HepG2 (cell line): ENCODE measurements around the gene ANO1. TPM values are rescaled to one million over a fixed set of nuclear protein-coding genes. Genes with fewer than 3 reads are reported as not detected.
A peak's percentile ranks its signal among the peaks of the same experiment; 100 is the strongest.

Source experiments
- ARID2 ChIP-seq: sonication (generic); formaldehyde crosslinking; IDR thresholded peaks from 2 replicates; pipeline ENCODE4 v1.8.1; 2022; ENCODE audit warnings: mild to moderate bottlenecking, missing genetic modification reagents, borderline replicate concordance
- DMAP1 ChIP-seq: IDR thresholded peaks from 2 replicates; pipeline ENCODE4 v1.6.1; 2016
- EED ChIP-seq: sonication (generic); formaldehyde crosslinking; IDR thresholded peaks from 2 replicates; pipeline ENCODE4 v1.5.0; 2020; ENCODE audit warnings: mild to moderate bottlenecking, missing genetic modification reagents
- ELF4 ChIP-seq: sonication (generic); formaldehyde crosslinking; IDR thresholded peaks from 2 replicates; pipeline ENCODE4 v1.5.0; 2020; ENCODE audit warnings: missing genetic modification reagents, mild to moderate bottlenecking, moderate library complexity, borderline replicate concordance
- ERF ChIP-seq: IDR thresholded peaks from 2 replicates; pipeline ENCODE4 v1.6.1; 2018; ENCODE audit warnings: missing biosample characterization, missing genetic modification reagents
- HDAC1 ChIP-seq: sonication (generic); formaldehyde crosslinking; IDR thresholded peaks from 2 replicates; pipeline ENCODE4 v1.5.1; 2020; ENCODE audit warnings: mild to moderate bottlenecking, missing genetic modification reagents
- JDP2 ChIP-seq: sonication (generic); formaldehyde crosslinking; IDR thresholded peaks from 2 replicates; pipeline ENCODE4 v1.8.1; 2022; ENCODE audit warnings: missing genetic modification reagents, borderline replicate concordance
- KDM4B ChIP-seq: sonication (generic); formaldehyde crosslinking; IDR thresholded peaks from 2 replicates; pipeline ENCODE4 v1.4.0; 2020; ENCODE audit warnings: missing genetic modification reagents
- KLF9 ChIP-seq: IDR thresholded peaks from 2 replicates; pipeline ENCODE4 v1.6.1; 2016; ENCODE audit warnings: low read depth
- RFX5 ChIP-seq: IDR thresholded peaks from 2 replicates; pipeline ENCODE4 v1.6.1; 2011; ENCODE audit warnings: low read depth, low read length, improper control_type of control experiment
- THAP9 ChIP-seq: sonication (generic); formaldehyde crosslinking; IDR thresholded peaks from 2 replicates; pipeline ENCODE4; 2020; ENCODE audit warnings: missing genetic modification reagents, mild to moderate bottlenecking, borderline replicate concordance
- ZFP62 ChIP-seq: sonication (generic); formaldehyde crosslinking; IDR thresholded peaks from 2 replicates; pipeline ENCODE4 v1.4.0; 2020; ENCODE audit warnings: missing genetic modification reagents
- ZHX1 ChIP-seq: sonication (generic); formaldehyde crosslinking; IDR thresholded peaks from 2 replicates; pipeline ENCODE4 v1.8.1; 2022; ENCODE audit warnings: low read depth, mild to moderate bottlenecking, missing genetic modification reagents
- ZNF24 ChIP-seq: fragments of 450-650 bp; IDR thresholded peaks from 2 replicates; pipeline ENCODE4 v1.6.1; 2017; ENCODE audit warnings: antibody characterized with exemption, mild to moderate bottlenecking
- ZNF256 ChIP-seq: sonication (generic); formaldehyde crosslinking; conservative IDR thresholded peaks from 2 replicates; pipeline ENCODE4 v1.4.0; 2020; ENCODE audit warnings: missing genetic modification reagents
- ZNF468 ChIP-seq: sonication (generic); formaldehyde crosslinking; IDR thresholded peaks from 2 replicates; pipeline ENCODE4 v1.8.0; 2022; ENCODE audit warnings: mild to moderate bottlenecking, moderate library complexity, missing genetic modification reagents
- ZNF558 ChIP-seq: sonication (generic); formaldehyde crosslinking; IDR thresholded peaks from 2 replicates; pipeline ENCODE4 v1.9.0; 2022; ENCODE audit warnings: mild to moderate bottlenecking, missing genetic modification reagents, borderline replicate concordance
- ZNF609 ChIP-seq: sonication (generic); formaldehyde crosslinking; IDR thresholded peaks from 2 replicates; pipeline ENCODE4 v1.4.0; 2020; ENCODE audit warnings: mild to moderate bottlenecking, missing genetic modification reagents, borderline replicate concordance
- ZNF747 ChIP-seq: sonication (generic); formaldehyde crosslinking; IDR thresholded peaks from 2 replicates; pipeline ENCODE4 v1.8.1; 2023; ENCODE audit warnings: missing genetic modification reagents, mild to moderate bottlenecking, borderline replicate concordance
- polyA plus RNA-seq, 8 experiments: library from polyadenylated mRNA; depleted of rRNA in 3 of 8; stranded (reverse) in 7 of 8; unstranded in 1 of 8; fragments of >200 nt; fragmentation: Illumina TruSeq in 4 of 8; extraction: Trizol in 4 of 8; gene quantifications; 2 replicates each; pipeline versions ENCODE4 v1.2.1 to v1.2.3, GENCODE V29; 2011 to 2016; ENCODE audit warnings: low read depth in 4 of 8, missing spikeins in 1 of 8, mixed read lengths in 1 of 8; ENCODE audit not compliant: insufficient read depth in 1 of 8
- total RNA-seq, 5 experiments: library from RNA; depleted of rRNA; stranded (reverse); fragments of >200 nt; fragmentation: Illumina TruSeq; extraction: Trizol; gene quantifications; 2 replicates each; pipeline ENCODE4 v1.2.3, GENCODE V29; 2016; ENCODE audit warnings: low read depth in 1 of 5

Gene ANO1
- total and polyA plus RNA-seq, 2 of the 13 experiments (the other 11 are each of a cell fraction or from before 2014, with no cell fraction given): not detected

GRCh38 chr11:70202920-70203750 is 125.0 kb downstream of the ANO1 start, which contains the start of gene FADD (continued):
- no peak for TF ChIP-seq ZNF609 (CRISPR knock-in tag)
- TF ChIP-seq KLF9: no peak
- TF ChIP-seq EED (CRISPR knock-in tag): no peak
- TF ChIP-seq ZFP62 (CRISPR knock-in tag): no peak
- TF ChIP-seq HDAC1 (CRISPR knock-in tag): peak; percentile 64
- TF ChIP-seq KDM4B (CRISPR knock-in tag): no peak
- TF ChIP-seq ZNF558 (CRISPR knock-in tag): 0 out of 2 replicates have a peak, but pooled peaks have one; percentile 57
- peak; percentile 78; the same call in 1 of the 2 replicates for TF ChIP-seq ELF4 (CRISPR knock-in tag)
- TF ChIP-seq JDP2: no peak; the same call in 1 of the 2 replicates
- peak; percentile 84 for TF ChIP-seq ZNF747 (CRISPR knock-in tag)
- peak; percentile 52; the same call in 1 of the 2 replicates for TF ChIP-seq ERF (CRISPR knock-in tag)
- 0 out of 2 replicates have a peak, but pooled peaks have one; percentile 23 for TF ChIP-seq RFX5
- peak; percentile 60; the same call in 1 of the 2 replicates for TF ChIP-seq DMAP1
- TF ChIP-seq ZNF468: 0 out of 2 replicates have a peak, but pooled peaks have one; percentile 58
- TF ChIP-seq THAP9 (CRISPR knock-in tag): peak; percentile 67; the same call in 1 of the 2 replicates
- peak; percentile 54; the same call in 1 of the 2 replicates for TF ChIP-seq ARID2 (CRISPR knock-in tag)
- TF ChIP-seq ZNF256 (CRISPR knock-in tag): peak; percentile 77; the same call in 1 of the 2 replicates
- TF ChIP-seq ZHX1 (CRISPR knock-in tag): no peak
- TF ChIP-seq ZNF24: no peak
